ENCODE data around the gene F7.

GRCh38 chr13:113089693-113090414, 15.7 kb upstream of the F7 start:
- no peak for TF ChIP-seq POLR2A (IDR thresholded peaks at IDR 0.05)
- TF ChIP-seq, protein P1, sequence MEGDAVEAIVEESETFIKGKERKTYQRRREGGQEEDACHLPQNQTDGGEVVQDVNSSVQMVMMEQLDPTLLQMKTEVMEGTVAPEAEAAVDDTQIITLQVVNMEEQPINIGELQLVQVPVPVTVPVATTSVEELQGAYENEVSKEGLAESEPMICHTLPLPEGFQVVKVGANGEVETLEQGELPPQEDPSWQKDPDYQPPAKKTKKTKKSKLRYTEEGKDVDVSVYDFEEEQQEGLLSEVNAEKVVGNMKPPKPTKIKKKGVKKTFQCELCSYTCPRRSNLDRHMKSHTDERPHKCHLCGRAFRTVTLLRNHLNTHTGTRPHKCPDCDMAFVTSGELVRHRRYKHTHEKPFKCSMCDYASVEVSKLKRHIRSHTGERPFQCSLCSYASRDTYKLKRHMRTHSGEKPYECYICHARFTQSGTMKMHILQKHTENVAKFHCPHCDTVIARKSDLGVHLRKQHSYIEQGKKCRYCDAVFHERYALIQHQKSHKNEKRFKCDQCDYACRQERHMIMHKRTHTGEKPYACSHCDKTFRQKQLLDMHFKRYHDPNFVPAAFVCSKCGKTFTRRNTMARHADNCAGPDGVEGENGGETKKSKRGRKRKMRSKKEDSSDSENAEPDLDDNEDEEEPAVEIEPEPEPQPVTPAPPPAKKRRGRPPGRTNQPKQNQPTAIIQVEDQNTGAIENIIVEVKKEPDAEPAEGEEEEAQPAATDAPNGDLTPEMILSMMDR (IDR thresholded peaks at IDR 0.05 in 8 of 11, conservative IDR thresholded peaks at IDR 0.05 in 3 of 11): no peak

All from spleen (tissue), 7 donors.